SH-SY5Y (cell line): ENCODE measurements around the gene UBE2A.

Experiments used
- GATA2 ChIP-seq: IDR thresholded peaks from 2 replicates; pipeline ENCODE4 v1.6.1; 2011; ENCODE audit warnings: mild to moderate bottlenecking, low read depth, low read length
- GATA3 ChIP-seq: IDR thresholded peaks from 2 replicates; pipeline ENCODE4 v1.6.1; 2011; ENCODE audit warnings: low read depth, mild to moderate bottlenecking, low read length, moderate library complexity

DNA sequence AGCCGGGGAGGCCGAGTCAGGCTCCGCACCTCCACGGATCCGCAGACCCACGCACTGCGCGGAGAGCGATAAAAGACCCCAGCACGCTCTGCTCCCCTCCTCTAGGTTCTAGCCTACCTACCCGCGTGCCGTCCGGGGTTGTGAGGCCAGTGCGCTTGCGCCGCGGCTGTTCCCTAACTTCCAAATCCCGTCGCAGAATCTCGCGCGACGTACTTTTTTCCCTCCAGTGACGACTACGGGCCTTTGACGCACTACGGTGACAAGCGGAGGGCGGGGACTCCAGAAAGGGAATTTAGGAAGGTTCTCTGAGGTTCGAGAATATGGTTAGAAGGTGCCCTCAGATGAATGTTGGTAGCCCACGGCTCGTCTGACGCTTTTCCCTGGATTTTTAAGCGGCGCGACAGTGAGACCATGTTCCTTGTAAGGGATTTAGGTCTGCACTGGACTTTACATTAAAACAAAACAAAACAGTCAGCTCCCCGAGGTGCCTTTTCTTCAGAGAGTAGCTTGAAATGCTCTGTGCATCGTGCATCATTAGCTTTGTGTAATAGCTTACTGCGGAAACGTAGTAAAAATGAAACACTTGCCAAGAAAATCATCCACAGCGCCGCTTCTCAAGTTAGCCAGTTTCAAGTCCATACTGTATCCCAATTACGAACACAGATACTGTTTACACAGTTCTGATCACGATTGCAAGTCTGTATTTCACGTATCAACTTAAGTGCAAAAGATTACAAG, 32.1 kb downstream of the UBE2A start, which contains the start of gene NKRF:
- TF ChIP-seq GATA3 (no peak), GATA2 (no peak)
